ENCODE data around the gene OTOP1.
"Not testable (repeated sequence)": the region's sequence is repeated elsewhere in the genome, so short reads cannot be mapped to it uniquely, and the experiment has no call there.

The OTOP1 gene

GRCh38 chr4:4164532-4165173, 62.1 kb downstream of the OTOP1 start:
- in situ Hi-C loops (cut with HindIII; ENCODE audit: low sequenced_read_pairs): not testable (repeated sequence)

- in situ Hi-C loops (cut with HindIII; ENCODE audit: low sequenced_read_pairs): not testable (repeated sequence)
These were observed 64.5 kb downstream of the OTOP1 start for GRCh38 chr4:4162186-4162585.

GRCh38 chr4:4160956-4161665, 65.6 kb downstream of the OTOP1 start:
- in situ Hi-C loops (cut with HindIII; ENCODE audit: low sequenced_read_pairs): not testable (repeated sequence)

DNA sequence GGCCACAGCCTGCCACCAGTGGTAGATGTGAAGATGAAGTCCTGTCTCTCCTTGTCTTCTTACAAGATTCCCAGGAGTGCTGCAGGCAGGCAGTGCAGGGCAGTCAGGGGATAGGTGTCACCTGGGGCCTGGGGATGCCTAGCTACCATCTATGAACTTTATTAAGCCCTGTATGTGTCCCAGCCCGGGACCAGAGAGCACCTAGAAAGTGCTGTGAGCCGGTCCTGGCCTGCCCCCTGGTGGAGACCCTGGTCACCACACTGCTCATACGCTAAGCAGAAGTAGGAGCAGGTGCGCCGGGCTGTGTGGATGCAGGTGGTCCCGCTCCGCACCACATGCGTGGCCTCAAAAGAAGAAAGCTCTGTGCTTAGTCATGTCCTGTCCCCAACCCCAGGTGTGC, 81.1 kb downstream of the OTOP1 start:
- in situ Hi-C loops (cut with HindIII; ENCODE audit: low sequenced_read_pairs): not testable (repeated sequence)

DNA sequence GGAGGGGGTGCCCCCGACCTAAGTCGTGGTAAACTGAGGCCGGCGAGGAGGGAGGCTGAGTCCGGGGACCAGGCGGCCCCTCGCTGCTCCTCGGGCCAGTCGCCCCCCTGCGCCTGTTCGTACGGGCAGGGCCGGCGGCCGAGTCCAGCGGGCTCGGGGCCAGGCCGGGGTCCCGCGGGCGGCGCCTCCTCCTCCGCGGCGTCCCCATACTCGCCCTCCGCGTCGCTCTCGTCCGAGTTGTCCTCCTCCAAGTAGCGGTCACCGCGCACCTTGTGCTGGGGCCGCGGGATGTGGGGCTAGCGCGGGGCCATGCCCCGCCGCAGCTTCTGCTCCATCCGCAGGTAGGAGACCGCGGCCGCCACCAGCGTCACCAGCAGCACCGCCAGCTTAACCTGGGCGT, 83.4 kb downstream of the OTOP1 start:
- in situ Hi-C loops (cut with HindIII; ENCODE audit: low sequenced_read_pairs): not testable (repeated sequence)

DNA sequence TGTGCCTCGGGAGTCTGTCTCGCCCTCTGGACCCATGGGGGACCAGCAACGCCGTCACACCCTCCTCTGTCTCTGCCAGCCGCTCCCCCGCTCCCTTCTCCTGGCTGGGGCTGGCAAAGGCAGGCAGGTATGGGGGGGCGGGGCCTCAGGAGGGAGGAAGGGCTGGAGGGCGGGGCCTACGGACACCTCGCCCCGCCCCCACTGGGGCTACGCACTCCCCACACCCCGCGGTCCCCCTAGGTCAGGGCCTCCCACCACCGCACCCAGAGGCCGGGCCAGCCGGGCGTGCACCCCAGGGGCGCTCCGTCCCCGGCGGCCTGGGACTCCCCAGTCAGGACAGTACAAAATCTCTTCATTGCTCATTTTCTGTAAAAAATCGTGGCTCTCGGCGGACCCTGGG, 84.0 kb downstream of the OTOP1 start:
- in situ Hi-C loops (cut with HindIII; ENCODE audit: low sequenced_read_pairs): not testable (repeated sequence)

DNA sequence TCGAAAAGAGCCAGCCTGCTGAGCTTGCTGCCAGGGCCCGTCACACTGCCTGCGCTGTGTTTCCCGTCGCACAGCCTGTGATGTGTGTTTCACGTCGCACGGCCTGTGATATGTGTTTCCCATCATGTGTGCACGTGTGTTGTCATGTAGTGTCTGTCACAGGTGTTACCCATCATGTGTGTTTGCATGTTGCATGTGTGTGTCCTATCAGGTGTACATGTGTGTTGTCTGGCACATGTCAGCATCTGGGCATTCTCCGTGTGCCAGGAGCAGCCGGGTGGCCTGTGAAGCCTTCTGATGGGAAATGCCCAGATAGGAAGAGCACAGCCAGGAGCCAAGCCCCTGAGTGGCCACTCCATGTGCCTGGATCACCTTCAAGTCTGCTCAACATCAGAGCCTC, 85.5 kb downstream of the OTOP1 start:
- in situ Hi-C loops (cut with HindIII; ENCODE audit: low sequenced_read_pairs): not testable (repeated sequence)
